Skeletal muscle tissue (tissue), 5 donors: ENCODE data around the gene AGAP6. TPM values are rescaled to one million over a fixed set of nuclear protein-coding genes. Genes with fewer than 3 reads are reported as not detected.
"Not testable (repeated sequence)": the region's sequence is repeated elsewhere in the genome, so short reads cannot be mapped to it uniquely, and the experiment has no call there.

ENCODE experiments used
- H3K27ac ChIP-seq: one replicate; pipeline ENCODE4 v1.7.0; 2013; ENCODE audit warnings: mild to moderate bottlenecking, low read depth, low read length, inconsistent platforms
- H3K27me3 ChIP-seq, 3 donors: one replicate each; pipeline ENCODE4 v1.7.0; 2013; ENCODE audit warnings: low read length in 3 of 3; ENCODE audit not compliant: control insufficient read depth in 3 of 3, insufficient read depth in 3 of 3
- H3K36me3 ChIP-seq, 3 donors: one replicate each; pipeline ENCODE4 v1.7.0; 2013; ENCODE audit warnings: low read length in 3 of 3; ENCODE audit not compliant: control insufficient read depth in 3 of 3, insufficient read depth in 3 of 3
- H3K4me1 ChIP-seq, 3 donors: one replicate each; pipeline ENCODE4 v1.7.0; 2013; ENCODE audit warnings: low read length in 3 of 3, mild to moderate bottlenecking in 3 of 3; ENCODE audit not compliant: control insufficient read depth in 3 of 3, insufficient read depth in 3 of 3
- H3K4me3 ChIP-seq, 3 donors: one replicate each; pipeline ENCODE4 v1.7.0; 2013; ENCODE audit warnings: low read length in 3 of 3
- H3K9ac ChIP-seq, 3 donors: one replicate each; pipeline ENCODE4 v1.7.0; 2013; ENCODE audit warnings: low read length in 3 of 3, mild to moderate bottlenecking in 3 of 3, moderate library complexity in 2 of 3, low read depth in 1 of 3
- H3K9me3 ChIP-seq, 3 donors: one replicate each; pipeline ENCODE4 v1.7.0; 2013; ENCODE audit warnings: low read length in 3 of 3; ENCODE audit not compliant: control insufficient read depth in 3 of 3
- small RNA-seq: library from RNA; depleted of rRNA; stranded (forward); fragments of <200 nt; gene quantifications from one replicate; pipeline ENCODE3, GENCODE V24; 2014
- total RNA-seq: library from RNA; depleted of rRNA; stranded (reverse); fragments of >200 nt; gene quantifications from one replicate; pipeline ENCODE4 v1.2.3, GENCODE V29; 2014
- donor health status: Osteomylitis.

Gene AGAP6
- total RNA-seq, 1 donor from 2014 or later, result 1.0 TPM

DNA sequence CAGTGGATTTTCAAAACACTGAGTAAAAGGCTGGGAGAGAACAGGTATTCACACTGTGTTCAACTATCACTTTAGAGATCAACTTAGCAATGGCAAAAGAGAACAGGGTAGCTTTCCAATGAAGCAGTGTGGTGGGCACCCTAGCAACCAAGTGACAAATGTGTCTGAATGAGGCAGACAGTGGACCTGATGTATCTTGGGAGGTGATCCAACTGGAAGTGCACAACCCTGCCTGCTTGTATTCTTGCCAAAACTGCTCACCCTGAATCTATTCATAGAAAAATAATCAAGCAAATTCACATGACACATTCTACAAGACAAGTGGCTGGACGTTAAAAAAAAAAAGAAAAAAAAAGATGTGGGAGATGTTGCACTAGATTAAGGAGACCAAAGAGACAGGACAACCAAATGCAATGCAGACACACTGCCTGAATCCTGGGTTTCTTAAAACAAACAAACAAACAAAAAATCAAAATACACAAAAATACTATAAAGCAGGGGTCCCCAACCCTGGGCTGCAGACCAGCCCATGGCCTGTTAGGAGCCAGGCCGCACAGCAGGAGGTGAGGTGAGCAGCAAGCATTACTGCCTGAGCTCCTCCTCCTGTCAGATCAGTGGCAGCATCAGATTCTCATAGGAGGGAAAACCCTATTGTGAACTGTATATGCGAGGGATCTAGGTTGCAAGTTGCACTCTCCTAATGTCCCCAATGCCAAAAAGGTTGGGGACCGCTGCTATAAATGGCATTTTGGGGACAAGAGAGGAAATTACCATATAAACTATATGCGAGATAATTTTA lies 67.5 kb downstream of the AGAP6 start:
- H3K36me3 ChIP-seq, H3K4me3 ChIP-seq, H3K27ac ChIP-seq, H3K9me3 ChIP-seq, H3K9ac ChIP-seq, H3K27me3 ChIP-seq, H3K4me1 ChIP-seq: not testable (repeated sequence)

DNA sequence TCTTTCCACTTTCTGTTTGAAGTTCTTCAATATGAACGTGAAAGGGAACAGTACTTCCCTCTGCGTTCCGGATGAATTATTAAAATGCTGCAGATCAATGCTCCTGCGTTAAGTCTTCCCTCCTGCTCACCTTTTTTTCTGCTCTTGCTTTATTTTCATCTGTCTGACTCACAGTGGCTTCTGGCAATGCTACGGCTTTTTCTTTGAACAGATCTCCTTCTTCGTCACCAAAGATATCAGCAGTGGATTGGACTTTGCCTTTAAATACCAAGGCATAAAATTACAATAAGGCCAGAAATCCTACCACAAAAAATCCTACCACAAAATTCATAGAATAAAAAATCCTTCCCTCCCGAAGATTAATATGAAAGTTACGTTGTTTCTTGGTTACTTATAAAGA lies 68.4 kb downstream of the AGAP6 start:
- H3K36me3 ChIP-seq, H3K27me3 ChIP-seq, H3K9ac ChIP-seq, H3K4me3 ChIP-seq, H3K27ac ChIP-seq, H3K4me1 ChIP-seq, H3K9me3 ChIP-seq: not testable (repeated sequence)

DNA sequence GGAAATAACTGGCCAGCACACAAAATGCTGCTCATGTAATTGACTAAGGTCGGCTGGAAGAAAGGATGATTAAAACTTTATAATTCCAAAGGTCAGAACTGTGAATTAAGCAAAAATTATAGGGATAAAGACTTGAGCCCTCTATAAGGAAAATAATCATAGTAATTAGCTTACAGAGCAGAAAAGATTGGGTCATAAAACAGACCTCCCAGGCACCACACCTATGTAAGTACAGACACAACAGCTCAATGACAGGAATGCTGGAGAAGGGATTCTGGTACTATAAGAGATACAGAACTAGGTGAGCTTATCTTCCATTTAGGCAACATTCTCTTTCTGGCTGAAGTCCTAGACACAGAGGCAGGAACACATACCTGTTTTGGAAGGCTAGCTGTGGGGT lies 70.5 kb downstream of the AGAP6 start:
- not testable (repeated sequence) for H3K9me3 ChIP-seq, H3K36me3 ChIP-seq, H3K4me3 ChIP-seq, H3K27ac ChIP-seq, H3K9ac ChIP-seq, H3K4me1 ChIP-seq, H3K27me3 ChIP-seq

DNA sequence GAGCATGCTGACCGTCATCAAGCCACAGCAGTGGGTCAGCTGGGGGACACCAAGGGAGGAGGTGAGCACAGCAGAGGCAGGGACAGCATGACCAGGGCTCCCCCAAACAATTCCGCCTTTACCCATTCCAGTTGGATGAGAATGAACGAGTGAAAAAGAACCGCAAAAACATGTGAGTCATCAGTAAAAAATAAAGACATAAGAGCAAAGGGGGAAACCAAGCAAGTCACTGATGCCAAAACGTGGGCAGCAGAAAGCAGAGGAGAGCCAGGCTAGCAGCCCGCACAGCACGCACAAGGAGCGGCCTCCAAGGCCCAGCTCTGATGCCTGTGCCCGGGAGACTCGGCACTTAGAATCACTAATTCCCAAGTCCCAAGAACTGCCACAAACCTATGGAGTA lies 71.7 kb downstream of the AGAP6 start:
- H3K4me1 ChIP-seq, H3K9ac ChIP-seq, H3K4me3 ChIP-seq, H3K27me3 ChIP-seq, H3K36me3 ChIP-seq, H3K9me3 ChIP-seq, H3K27ac ChIP-seq: not testable (repeated sequence)

Small RNAs within 50 kb of the gene (small RNA-seq; reads per million reads assigned to genes)
- gene RNA5SP317 (not detected), gene SNORA74C-2 (not detected)

Other genes with a start within 250 kb of the AGAP6 start
- gene OGDHL, start 226.1 kb upstream of the AGAP6 start, total RNA-seq, result 0.52 TPM
- 36.5 TPM for gene PARG, start 46.4 kb upstream of the AGAP6 start, total RNA-seq
- gene TIMM23B, start 46.4 kb upstream of the AGAP6 start, total RNA-seq, result 16.2 TPM
- gene WASHC2A, start 79.5 kb downstream of the AGAP6 start, total RNA-seq, result 24.0 TPM